Lower leg skin (tissue), 4 donors: ENCODE data around the gene CAMK2B. TPM values are rescaled to one million over a fixed set of nuclear protein-coding genes. Genes with fewer than 3 reads are reported as not detected.

Experiments used
- DNase-seq, 2 donors: peaks; one replicate each; pipeline ENCODE4 v3.0.0-alpha.2; 2019; ENCODE audit warnings: low spot score in 2 of 2
- H3K4me3 ChIP-seq: fragments of 200-600 bp; sonication (generic); 2 replicates; pipeline ENCODE4 v1.5.1; 2017; ENCODE audit warnings: mild to moderate bottlenecking, low read depth; ENCODE audit not compliant: poor library complexity, severe bottlenecking
- POLR2A ChIP-seq, 2 donors: fragments of 450-650 bp; IDR thresholded peaks; one replicate each; pipeline ENCODE4 v1.6.1; 2016 to 2017; ENCODE audit warnings: antibody characterized with exemption in 2 of 2, mild to moderate bottlenecking in 1 of 2, moderate library complexity in 1 of 2
- whole genome bisulfite sequencing, 2 donors: methylation state at CpG; one replicate each; pipeline ENCODE4 v1.1.5; 2018; 5-methylcytosine and 5-hydroxymethylcytosine counted together
- intact Hi-C: fragments of 100-400 bp; cut with DNase I; formaldehyde crosslinking; loops from one replicate; pipeline ENCODE4 v1.15.0; 2023; ENCODE audit warnings: low total_unique reads
- total RNA-seq, 4 donors: library from RNA; depleted of rRNA; stranded (reverse); fragments of >200 nt; gene quantifications; one replicate each; pipeline ENCODE4 v1.1.0, GENCODE V29; 2016
- TF ChIP-seq, protein P1 (sequence below), 3 donors: fragments of 450-650 bp; IDR thresholded peaks; one replicate each; pipeline ENCODE4 v1.5.1; 2016; ENCODE audit warnings: antibody characterized with exemption in 3 of 3, mild to moderate bottlenecking in 3 of 3, moderate library complexity in 2 of 3

CAMK2B gene
- total RNA-seq, 4 donors from 2014 or later, result 0.04 to 2.6 (median 1.1) TPM

DNA sequence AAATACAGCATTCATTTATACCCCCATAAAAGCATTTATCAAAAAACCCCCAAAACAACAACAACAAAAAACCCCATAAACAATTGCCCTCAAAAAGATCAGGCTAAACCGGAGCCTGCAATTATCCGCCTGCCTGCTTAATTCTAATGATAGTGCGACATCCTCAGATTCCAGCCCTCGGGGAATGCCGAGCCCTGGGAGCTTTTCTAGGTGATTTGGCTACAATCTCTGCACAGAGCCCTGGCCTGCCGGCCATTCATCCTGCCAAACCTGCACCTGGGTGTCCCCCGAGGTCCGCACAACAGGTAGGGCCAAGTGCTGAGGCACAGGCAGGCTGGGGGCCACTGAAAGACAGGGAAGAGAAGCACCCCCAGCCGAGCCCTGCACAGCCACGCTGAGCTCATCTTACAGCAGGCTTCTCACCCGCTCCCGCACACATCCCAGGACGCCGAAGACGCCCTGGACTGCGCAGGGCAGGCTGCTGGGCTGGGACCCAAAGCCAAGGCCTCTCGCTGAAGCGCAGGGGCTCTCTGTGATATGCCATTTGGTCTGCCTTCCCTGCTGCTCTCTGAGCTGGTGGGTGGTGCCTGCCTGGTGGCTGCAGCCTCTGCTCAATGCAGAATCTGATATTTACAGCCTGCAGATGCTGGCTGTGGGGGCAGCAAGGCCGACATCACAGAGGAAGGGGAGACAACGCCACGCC is 57.5 kb downstream of the CAMK2B start:
- H3K4me3 ChIP-seq, result no peak overlapping the region
- no peak for DNase-seq
- intact Hi-C loops, result no loop called here
- 57 to 69% methylated on average over 21 of the region's 21 CpGs for WGBS, 2 donors
- no peak for TF ChIP-seq POLR2A (IDR thresholded peaks at IDR 0.05)
- TF ChIP-seq, protein P1, sequence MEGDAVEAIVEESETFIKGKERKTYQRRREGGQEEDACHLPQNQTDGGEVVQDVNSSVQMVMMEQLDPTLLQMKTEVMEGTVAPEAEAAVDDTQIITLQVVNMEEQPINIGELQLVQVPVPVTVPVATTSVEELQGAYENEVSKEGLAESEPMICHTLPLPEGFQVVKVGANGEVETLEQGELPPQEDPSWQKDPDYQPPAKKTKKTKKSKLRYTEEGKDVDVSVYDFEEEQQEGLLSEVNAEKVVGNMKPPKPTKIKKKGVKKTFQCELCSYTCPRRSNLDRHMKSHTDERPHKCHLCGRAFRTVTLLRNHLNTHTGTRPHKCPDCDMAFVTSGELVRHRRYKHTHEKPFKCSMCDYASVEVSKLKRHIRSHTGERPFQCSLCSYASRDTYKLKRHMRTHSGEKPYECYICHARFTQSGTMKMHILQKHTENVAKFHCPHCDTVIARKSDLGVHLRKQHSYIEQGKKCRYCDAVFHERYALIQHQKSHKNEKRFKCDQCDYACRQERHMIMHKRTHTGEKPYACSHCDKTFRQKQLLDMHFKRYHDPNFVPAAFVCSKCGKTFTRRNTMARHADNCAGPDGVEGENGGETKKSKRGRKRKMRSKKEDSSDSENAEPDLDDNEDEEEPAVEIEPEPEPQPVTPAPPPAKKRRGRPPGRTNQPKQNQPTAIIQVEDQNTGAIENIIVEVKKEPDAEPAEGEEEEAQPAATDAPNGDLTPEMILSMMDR (IDR thresholded peaks at IDR 0.05), result no peak

DNA sequence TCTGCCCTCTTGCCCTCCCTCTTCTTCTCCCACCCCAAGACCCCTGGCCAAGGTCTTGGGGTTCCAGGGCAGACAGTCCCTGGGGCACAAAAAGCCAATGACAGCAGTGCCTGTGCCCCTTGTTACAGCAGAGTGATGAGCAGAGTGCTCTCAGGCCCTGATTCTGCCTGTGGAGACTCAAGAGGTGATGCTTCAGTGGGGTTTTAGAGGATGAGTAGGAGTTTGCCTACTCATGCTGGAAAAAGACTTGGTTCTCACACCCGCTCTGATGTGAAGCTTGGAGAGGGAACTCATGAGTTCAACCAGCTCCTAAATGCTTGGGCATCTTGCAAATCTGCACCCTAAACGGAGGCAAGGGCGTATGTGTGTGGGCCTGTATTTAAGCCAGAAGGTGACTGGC is 58.2 kb downstream of the CAMK2B start:
- DNase-seq, result no peak
- intact Hi-C loops, result no loop called here
- TF ChIP-seq, protein P1 (IDR thresholded peaks at IDR 0.05), result no peak
- no peak for TF ChIP-seq POLR2A (IDR thresholded peaks at IDR 0.05)
- WGBS, 2 donors, result 94 to 95% methylated on average over 3 of the region's 3 CpGs
- H3K4me3 ChIP-seq, result no peak overlapping the region

DNA sequence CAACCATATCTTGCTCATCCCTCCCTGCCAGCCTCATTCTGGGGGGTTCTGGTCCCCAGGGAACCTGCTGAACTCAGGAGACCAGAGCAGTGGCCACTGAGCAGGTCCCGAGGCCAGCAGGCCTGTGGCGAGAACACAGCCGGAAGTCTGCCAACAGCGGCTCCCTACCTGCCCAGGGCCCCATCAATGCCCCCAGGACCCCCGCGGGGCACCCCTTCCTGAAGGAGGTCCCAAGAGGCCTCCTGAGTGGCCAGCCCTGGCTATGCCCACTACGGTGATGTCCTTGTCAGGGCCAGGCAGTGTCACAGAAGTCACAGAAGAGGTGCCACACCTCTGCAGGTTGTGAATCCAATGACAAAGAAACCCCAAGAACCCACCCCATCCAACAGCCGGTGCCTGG is 58.9 kb downstream of the CAMK2B start:
- TF ChIP-seq POLR2A (IDR thresholded peaks at IDR 0.05), result no peak
- TF ChIP-seq, protein P1 (IDR thresholded peaks at IDR 0.05), result no peak
- DNase-seq, result no peak
- 87 to 90% methylated on average over 3 to 4 of the region's 8 CpGs for WGBS, 2 donors
- intact Hi-C loops, result no loop called here
- no peak overlapping the region for H3K4me3 ChIP-seq

DNA sequence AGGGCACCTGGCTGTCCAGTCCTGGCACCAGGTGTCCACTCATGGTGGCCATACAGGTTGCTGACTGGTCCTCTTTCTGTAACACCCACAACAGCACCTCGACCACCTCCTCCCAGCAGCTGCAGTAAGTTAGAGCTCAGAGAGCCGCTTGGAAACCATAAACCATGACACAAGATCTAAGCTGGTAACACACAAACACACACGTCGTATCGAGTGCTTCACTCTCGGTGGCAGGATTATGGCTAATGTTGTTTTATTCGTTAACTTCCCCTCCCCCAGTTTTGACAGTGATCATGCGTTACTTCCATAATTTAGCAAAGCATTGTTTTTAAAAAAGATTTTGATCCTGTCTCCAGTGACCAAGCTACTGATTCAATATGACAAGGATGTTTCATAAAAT is 59.7 kb downstream of the CAMK2B start:
- intact Hi-C loops, result no loop called here
- no peak for DNase-seq
- no peak overlapping the region for H3K4me3 ChIP-seq
- WGBS, 2 donors, result 70 to 79% methylated on average over 8 of the region's 8 CpGs
- no peak for TF ChIP-seq POLR2A (IDR thresholded peaks at IDR 0.05)
- TF ChIP-seq, protein P1 (IDR thresholded peaks at IDR 0.05), result no peak

DNA sequence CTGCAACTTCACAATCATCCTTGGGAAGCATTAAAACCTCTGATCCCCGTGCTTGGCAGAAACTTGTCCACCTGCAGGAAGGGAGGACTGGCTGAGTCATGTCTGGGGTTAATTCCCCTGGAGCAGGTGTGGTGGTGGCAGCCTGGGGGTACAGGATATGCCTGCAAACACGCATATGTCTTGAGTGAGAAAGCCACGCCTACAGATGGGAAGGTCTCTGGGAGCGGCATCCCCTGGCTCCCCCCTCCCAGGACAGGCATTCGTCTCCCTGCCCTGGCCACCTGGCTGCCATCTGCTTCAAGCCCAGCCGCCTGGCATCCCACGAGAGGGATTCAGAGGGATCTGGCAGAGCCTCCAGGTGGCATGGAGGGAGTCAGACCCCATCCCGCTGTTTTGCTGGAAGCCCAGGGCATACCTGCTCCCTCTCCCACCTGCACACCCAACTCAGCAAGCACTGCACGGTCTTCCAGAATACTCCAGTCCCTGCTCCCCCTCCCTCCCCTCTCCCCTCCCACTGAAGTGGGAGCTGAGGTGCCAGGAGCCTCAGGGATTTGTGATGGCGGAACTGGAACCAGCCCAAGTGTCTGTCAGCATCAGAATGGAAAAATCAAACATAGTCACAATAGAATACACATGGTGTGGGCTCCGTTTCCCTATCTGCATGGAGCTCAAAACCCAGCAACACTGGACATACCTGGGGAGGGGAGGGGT is 61.0 kb downstream of the CAMK2B start:
- 28 to 30% methylated on average over 11 of the region's 11 CpGs for WGBS, 2 donors
- intact Hi-C loops, result no loop called here
- DNase-seq, result no peak
- TF ChIP-seq, protein P1 (IDR thresholded peaks at IDR 0.05), result no peak
- no peak for TF ChIP-seq POLR2A (IDR thresholded peaks at IDR 0.05)
- no peak overlapping the region for H3K4me3 ChIP-seq
